Activated CD4-positive, alpha-beta T cell treated with anti-CD3 and anti-CD28 coated beads, Interleukin-2, Interleukin-6, amounts not matched to agents 100 ng/mL and 50 ng/mL, durations not matched to agents 16 hours and 8 hours (primary cell): ENCODE measurements around the gene TRPM1.
"Not testable (repeated sequence)": the region's sequence is repeated elsewhere in the genome, so short reads cannot be mapped to it uniquely, and the experiment has no call there.

Experiments
- DNase-seq: peaks from one replicate; pipeline ENCODE4 v3.0.0-alpha.2; 2020

The TRPM1 gene

GRCh38 chr15:31116423-31117030 lies 15.0 kb upstream of the TRPM1 start:
- no peak for DNase-seq

- DNase-seq, result no peak
These were observed 9.6 kb upstream of the TRPM1 start for GRCh38 chr15:31111091-31111647.

GRCh38 chr15:31108836-31109235 lies 7.3 kb upstream of the TRPM1 start:
- DNase-seq, result no peak

- no peak for DNase-seq
These were observed 5.2 kb upstream of the TRPM1 start for GRCh38 chr15:31106495-31107300.

- no peak for DNase-seq
These were observed 2.5 kb upstream of the TRPM1 start for GRCh38 chr15:31104003-31104402.

- DNase-seq, result no peak
These were observed 1.1 kb upstream of the TRPM1 start for GRCh38 chr15:31102374-31103342.

- DNase-seq, result no peak
These were observed 455 bp upstream of the TRPM1 start for GRCh38 chr15:31102039-31102321.

GRCh38 chr15:31100738-31101137 lies 787 bp downstream of the TRPM1 start:
- DNase-seq, result no peak

GRCh38 chr15:31098953-31099740 lies 2.4 kb downstream of the TRPM1 start:
- DNase-seq, result no peak

GRCh38 chr15:31098491-31098917 lies 3.0 kb downstream of the TRPM1 start:
- DNase-seq, result no peak

GRCh38 chr15:31096563-31096962 lies 5.0 kb downstream of the TRPM1 start:
- no peak for DNase-seq

GRCh38 chr15:31091481-31091880 lies 10.0 kb downstream of the TRPM1 start:
- DNase-seq, result no peak

GRCh38 chr15:31090766-31091165 lies 10.8 kb downstream of the TRPM1 start:
- no peak for DNase-seq

- DNase-seq, result no peak
These were observed 12.0 kb downstream of the TRPM1 start for GRCh38 chr15:31089368-31090047.

- no peak for DNase-seq
These were observed 12.7 kb downstream of the TRPM1 start for GRCh38 chr15:31088672-31089367.

- not testable (repeated sequence) for DNase-seq
These were observed 13.5 kb downstream of the TRPM1 start for GRCh38 chr15:31088041-31088440.

- DNase-seq, result no peak
These were observed 15.2 kb downstream of the TRPM1 start for GRCh38 chr15:31086344-31086743.

- no peak for DNase-seq
These were observed 16.2 kb downstream of the TRPM1 start for GRCh38 chr15:31085359-31085758.

GRCh38 chr15:31084176-31084575 lies 17.3 kb downstream of the TRPM1 start:
- no peak for DNase-seq

- DNase-seq, result no peak
These were observed 18.1 kb downstream of the TRPM1 start for GRCh38 chr15:31083370-31083780.

GRCh38 chr15:31082771-31083369 lies 18.7 kb downstream of the TRPM1 start:
- no peak for DNase-seq
